ENCODE measurements around the gene B3GNT2.

Gene B3GNT2

GRCh38 chr2:62150597-62151305 lies 45.2 kb upstream of the B3GNT2 start:
- Histone ChIP-seq H3K27me3 (ENCODE audit: insufficient read depth, poor library complexity, severe bottlenecking) (no peaks in the 10 kb centered on the region), H3K4me3 (replicated peaks; ENCODE audit: insufficient read depth, low read length) (no peak overlapping the region), H3K27ac (replicated peaks) (no peak overlapping the region)
- no peak for DNase-seq (ENCODE audit: low read depth in 1 of 2, low spot score in 1 of 2)
- TF ChIP-seq GABPA (IDR thresholded peaks at IDR 0.05; ENCODE audit: low read depth) (no peak), CTCF (IDR thresholded peaks at IDR 0.05; ENCODE audit: insufficient read depth, low read length) (no peak), POLR2AphosphoS5 (IDR thresholded peaks at IDR 0.05; ENCODE audit: low read depth) (no peak), REST (IDR thresholded peaks at IDR 0.05; ENCODE audit: insufficient replicate concordance, low read depth) (no peak), SPI1 (IDR thresholded peaks at IDR 0.05; ENCODE audit: borderline replicate concordance, low read depth) (no peak)

GRCh38 chr2:62151306-62151638 lies 44.6 kb upstream of the B3GNT2 start:
- TF ChIP-seq POLR2AphosphoS5 (IDR thresholded peaks at IDR 0.05; ENCODE audit: low read depth) (no peak), SPI1 (IDR thresholded peaks at IDR 0.05; ENCODE audit: borderline replicate concordance, low read depth) (no peak), GABPA (IDR thresholded peaks at IDR 0.05; ENCODE audit: low read depth) (no peak), CTCF (IDR thresholded peaks at IDR 0.05; ENCODE audit: insufficient read depth, low read length) (no peak), REST (IDR thresholded peaks at IDR 0.05; ENCODE audit: insufficient replicate concordance, low read depth) (no peak)
- no peak for DNase-seq (ENCODE audit: low read depth in 1 of 2, low spot score in 1 of 2)
- Histone ChIP-seq H3K27ac (replicated peaks) (no peak overlapping the region), H3K27me3 (ENCODE audit: insufficient read depth, poor library complexity, severe bottlenecking) (no peaks in the 10 kb centered on the region), H3K4me3 (replicated peaks; ENCODE audit: insufficient read depth, low read length) (no peak overlapping the region)

GRCh38 chr2:62152000-62152399 lies 43.9 kb upstream of the B3GNT2 start:
- Histone ChIP-seq H3K27ac (replicated peaks) (no peak overlapping the region), H3K27me3 (ENCODE audit: insufficient read depth, poor library complexity, severe bottlenecking) (no peaks in the 10 kb centered on the region), H3K4me3 (replicated peaks; ENCODE audit: insufficient read depth, low read length) (no peak overlapping the region)
- TF ChIP-seq POLR2AphosphoS5 (IDR thresholded peaks at IDR 0.05; ENCODE audit: low read depth) (no peak), REST (IDR thresholded peaks at IDR 0.05; ENCODE audit: insufficient replicate concordance, low read depth) (no peak), SPI1 (IDR thresholded peaks at IDR 0.05; ENCODE audit: borderline replicate concordance, low read depth) (no peak), GABPA (IDR thresholded peaks at IDR 0.05; ENCODE audit: low read depth) (no peak), CTCF (IDR thresholded peaks at IDR 0.05; ENCODE audit: insufficient read depth, low read length) (no peak)
- DNase-seq (ENCODE audit: low read depth in 1 of 2, low spot score in 1 of 2): no peak
